SK-N-SH (cell line): ENCODE results near the gene TRH. TPM values are rescaled to one million over a fixed set of nuclear protein-coding genes. Genes with fewer than 3 reads are reported as not detected.

Experiments
- CTCF ChIA-PET: fragments of 300-600, 350-600 bp; formaldehyde crosslinking; extraction: SDS; loops from one replicate; lab custom pipeline; 2021; lab: Yijun Ruan, JAX
- POLR2A ChIA-PET: fragments of 350-600 bp; sonication (Branson Sonifier 250); formaldehyde crosslinking; extraction: SDS; loops from one replicate; lab custom pipeline; 2020; ENCODE audit warnings: antibody characterized with exemption, inconsistent platforms; lab: Yijun Ruan, JAX
- DNase-seq: peaks from one replicate; pipeline ENCODE4 v3.0.0; 2012
- H2AFZ ChIP-seq: fragments of 200-600 bp; sonication (generic); 2 replicates; pipeline ENCODE4 v1.8.1; 2016; ENCODE audit warnings: antibody characterized with exemption, mild to moderate bottlenecking, low read depth
- H3F3A ChIP-seq: fragments of 200-600 bp; sonication (generic); replicated peaks from 2 replicates; pipeline ENCODE3; 2016; ENCODE audit warnings: antibody characterized with exemption, mild to moderate bottlenecking; ENCODE audit not compliant: insufficient read depth
- H3K27ac ChIP-seq, 2 experiments: fragments of 200-500 bp in 1 of 2; fragments of 200-600 bp in 1 of 2; sonication (Bioruptor generic) in 1 of 2; sonication (generic), shearing (Covaris generic) in 1 of 2; 2 replicates each; pipeline versions ENCODE4 v1.5.1 to v1.6.1; 2014 to 2016; ENCODE audit warnings: low read depth in 2 of 2, inconsistent platforms in 1 of 2, low read length in 1 of 2, mild to moderate bottlenecking in 1 of 2, mixed read lengths in 1 of 2
- H3K27me3 ChIP-seq: fragments of 200-600 bp; sonication (generic), shearing (Covaris generic); 2 replicates; pipeline ENCODE4 v1.6.1; 2016; ENCODE audit warnings: mixed run types; ENCODE audit not compliant: insufficient read depth
- H3K36me3 ChIP-seq, 2 experiments: fragments of 200-500 bp in 1 of 2; fragments of 200-600 bp in 1 of 2; sonication (Bioruptor generic) in 1 of 2; sonication (generic) in 1 of 2; replicated peaks in 1 of 2; 2 replicates each; pipeline versions ENCODE3 to v1.5.1; 2014 to 2016; ENCODE audit warnings: low read length in 1 of 2, mild to moderate bottlenecking in 1 of 2; ENCODE audit not compliant: insufficient read depth in 2 of 2, control insufficient read depth in 1 of 2
- H3K4me1 ChIP-seq, 2 experiments: fragments of 200-500 bp in 1 of 2; fragments of 200-600 bp in 1 of 2; sonication (Bioruptor generic) in 1 of 2; sonication (generic), shearing (Covaris generic) in 1 of 2; 2 replicates each; pipeline versions ENCODE4 v1.5.1 to v1.6.1; 2014 to 2016; ENCODE audit warnings: low read depth in 1 of 2, low read length in 1 of 2, mixed run types in 1 of 2; ENCODE audit not compliant: insufficient read depth in 2 of 2, control insufficient read depth in 1 of 2
- H3K4me2 ChIP-seq: fragments of 200-600 bp; sonication (generic), shearing (Covaris generic); 2 replicates; pipeline ENCODE4 v1.6.1; 2017; ENCODE audit warnings: mixed run types
- H3K4me3 ChIP-seq, 2 experiments: fragments of 200-500 bp in 1 of 2; fragments of 200-600 bp in 1 of 2; sonication (Bioruptor generic) in 1 of 2; sonication (generic), shearing (Covaris generic) in 1 of 2; 2 replicates each; pipeline versions ENCODE4 v1.5.1 to v1.8.1; 2014 to 2016; ENCODE audit warnings: low read depth in 2 of 2, inconsistent platforms in 1 of 2, low read length in 1 of 2, mild to moderate bottlenecking in 1 of 2, mixed read lengths in 1 of 2, moderate library complexity in 1 of 2
- H3K79me2 ChIP-seq: fragments of 200-600 bp; sonication (generic); 2 replicates; pipeline ENCODE4 v1.8.1; 2017; ENCODE audit warnings: mild to moderate bottlenecking; ENCODE audit not compliant: insufficient read depth
- H3K9ac ChIP-seq: fragments of 200-600 bp; sonication (generic); 2 replicates; pipeline ENCODE4 v1.6.1; 2017; ENCODE audit warnings: mixed run types
- H3K9me2 ChIP-seq: fragments of 200-600 bp; sonication (generic); 2 replicates; pipeline ENCODE4 v1.6.1; 2017; ENCODE audit warnings: mixed run types
- H3K9me3 ChIP-seq: fragments of 200-600 bp; sonication (generic); 2 replicates; pipeline ENCODE4 v1.6.1; 2017; ENCODE audit warnings: mixed run types, mild to moderate bottlenecking, moderate library complexity
- H4K20me1 ChIP-seq: fragments of 200-600 bp; sonication (generic); 2 replicates; pipeline ENCODE4 v1.6.1; 2017; ENCODE audit warnings: mild to moderate bottlenecking, mixed run types; ENCODE audit not compliant: insufficient read depth
- CHD2 ChIP-seq: fragments of 150-350 bp; IDR thresholded peaks from 2 replicates; pipeline ENCODE4 v1.6.1; 2018; ENCODE audit warnings: low read length; ENCODE audit not compliant: partially characterized antibody
- ELF1 ChIP-seq: IDR thresholded peaks from 2 replicates; pipeline ENCODE4 v1.4.0; 2012
- FOXM1 ChIP-seq: IDR thresholded peaks from 2 replicates; pipeline ENCODE4 v1.4.0; 2012; ENCODE audit warnings: low read depth, mild to moderate bottlenecking
- GABPA ChIP-seq: IDR thresholded peaks from 2 replicates; pipeline ENCODE4 v1.4.0; 2012; ENCODE audit warnings: low read depth, mild to moderate bottlenecking
- GATA2 ChIP-seq: sonication (generic); formaldehyde crosslinking; IDR thresholded peaks from 2 replicates; pipeline ENCODE4 v1.5.0; 2020; ENCODE audit warnings: mild to moderate bottlenecking, missing genetic modification reagents
- JUND ChIP-seq: IDR thresholded peaks from 2 replicates; pipeline ENCODE4 v1.4.0; 2012
- NRF1 ChIP-seq: IDR thresholded peaks from 2 replicates; pipeline ENCODE4 v1.6.1; 2012; ENCODE audit warnings: low read depth, mild to moderate bottlenecking, low read length
- RAD21 ChIP-seq: IDR thresholded peaks from 2 replicates; pipeline ENCODE4 v1.6.1; 2012; ENCODE audit warnings: mild to moderate bottlenecking, low read length
- RCOR1 ChIP-seq: fragments of 150-350 bp; IDR thresholded peaks from 2 replicates; pipeline ENCODE4 v1.6.1; 2017; ENCODE audit warnings: antibody characterized with exemption, low read length
- SIN3A ChIP-seq: IDR thresholded peaks from 2 replicates; pipeline ENCODE4 v1.6.1; 2012; ENCODE audit warnings: low read depth, mild to moderate bottlenecking, low read length, moderate library complexity, borderline replicate concordance
- TEAD4 ChIP-seq: IDR thresholded peaks from 2 replicates; pipeline ENCODE4 v1.4.0; 2012; ENCODE audit warnings: mild to moderate bottlenecking, borderline replicate concordance; ENCODE audit not compliant: insufficient read depth
- WGBS: methylation state at CpG from one replicate; pipeline ENCODE4 v1.1.6; 2017; ENCODE audit warnings: low lambda C conversion rate; 5-methylcytosine and 5-hydroxymethylcytosine counted together
- polyA plus RNA-seq, 3 experiments: library from polyadenylated mRNA; depleted of rRNA; stranded (reverse); fragments of >200 nt; gene quantifications; 2 replicates each; pipeline ENCODE4 v1.2.3, GENCODE V29; 2012
- TF ChIP-seq, protein P1 (sequence below): IDR thresholded peaks from 2 replicates; pipeline ENCODE4 v1.4.0; 2012; ENCODE audit warnings: low read depth, borderline replicate concordance

The TRH gene
- polyA plus RNA-seq, 1 of the 3 experiments (the other 2 are of a cell fraction): not detected

DNA sequence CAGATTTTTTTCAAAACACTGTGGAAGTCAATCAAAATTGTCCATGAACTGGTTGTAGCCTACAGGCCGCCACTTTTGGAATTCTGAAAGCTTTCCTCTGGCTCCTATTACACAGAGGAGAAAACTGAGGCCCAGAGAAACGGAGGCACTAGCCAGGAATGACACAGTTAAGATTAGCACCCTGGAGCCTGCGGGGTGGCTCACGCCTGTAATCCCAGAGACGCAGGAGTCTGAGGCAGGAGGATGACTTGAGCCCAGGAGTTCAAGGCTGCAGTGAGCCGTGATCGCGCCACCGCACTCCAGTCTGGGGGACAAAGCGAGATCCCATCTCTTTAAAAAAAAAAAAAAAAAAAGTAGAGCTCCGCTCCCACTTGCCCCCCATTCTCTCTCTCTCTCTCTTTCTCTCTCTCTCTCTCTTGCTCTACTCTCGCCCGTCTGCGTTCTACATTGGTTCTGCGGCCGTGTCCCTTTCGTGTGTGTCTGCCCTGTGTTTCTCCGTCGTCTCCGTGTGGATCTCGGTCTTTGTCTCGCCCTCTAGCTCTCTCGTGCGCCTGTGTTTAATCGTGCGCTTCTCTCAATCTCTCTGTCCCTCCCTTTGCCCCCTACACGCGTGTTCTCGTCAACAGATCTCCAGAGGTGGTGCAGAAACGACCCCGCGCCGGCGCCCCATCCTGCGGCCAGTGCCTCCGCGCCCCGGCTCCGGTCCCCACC is 512 bp upstream of the TRH start:
- Histone ChIP-seq H3K9me3 (no peaks in the 10 kb centered on the region), H3K4me1 (peaks cover 0 to 6% of the 10 kb centered on the region in 2 experiments; a peak in 1 of 4 replicates), H3K27ac (no peak overlapping the region), H3K9ac (no peak overlapping the region), H3K4me2 (no peak overlapping the region), H2AFZ (no peak overlapping the region), H3K9me2 (no peaks in the 10 kb centered on the region), H3K36me3 (no peaks in the 10 kb centered on the region), H3F3A (no peaks in the 10 kb centered on the region), H4K20me1 (no peaks in the 10 kb centered on the region), H3K4me3 (no peak overlapping the region), H3K27me3 (peaks cover 57% of the 10 kb centered on the region), H3K79me2 (no peaks in the 10 kb centered on the region)
- ChIA-PET CTCF (interaction anchor here (1.0 to 2.8 kb wide), 2 partner anchors 29 to 31 kb away, joined by 3 to 14 read pairs; no protein-coding TSS in a partner anchor), POLR2A (no interaction called here)
- DNase-seq: no peak
- TF ChIP-seq ELF1 (no peak), CHD2 (no peak), NRF1 (no peak), RCOR1 (no peak), GABPA (no peak), GATA2 (CRISPR knock-in tag) (no peak), SIN3A (no peak)
- TF ChIP-seq, protein P1, sequence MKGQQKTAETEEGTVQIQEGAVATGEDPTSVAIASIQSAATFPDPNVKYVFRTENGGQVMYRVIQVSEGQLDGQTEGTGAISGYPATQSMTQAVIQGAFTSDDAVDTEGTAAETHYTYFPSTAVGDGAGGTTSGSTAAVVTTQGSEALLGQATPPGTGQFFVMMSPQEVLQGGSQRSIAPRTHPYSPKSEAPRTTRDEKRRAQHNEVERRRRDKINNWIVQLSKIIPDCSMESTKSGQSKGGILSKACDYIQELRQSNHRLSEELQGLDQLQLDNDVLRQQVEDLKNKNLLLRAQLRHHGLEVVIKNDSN: no peak
- WGBS: 52% methylated on average over 39 of the region's 39 CpGs

DNA sequence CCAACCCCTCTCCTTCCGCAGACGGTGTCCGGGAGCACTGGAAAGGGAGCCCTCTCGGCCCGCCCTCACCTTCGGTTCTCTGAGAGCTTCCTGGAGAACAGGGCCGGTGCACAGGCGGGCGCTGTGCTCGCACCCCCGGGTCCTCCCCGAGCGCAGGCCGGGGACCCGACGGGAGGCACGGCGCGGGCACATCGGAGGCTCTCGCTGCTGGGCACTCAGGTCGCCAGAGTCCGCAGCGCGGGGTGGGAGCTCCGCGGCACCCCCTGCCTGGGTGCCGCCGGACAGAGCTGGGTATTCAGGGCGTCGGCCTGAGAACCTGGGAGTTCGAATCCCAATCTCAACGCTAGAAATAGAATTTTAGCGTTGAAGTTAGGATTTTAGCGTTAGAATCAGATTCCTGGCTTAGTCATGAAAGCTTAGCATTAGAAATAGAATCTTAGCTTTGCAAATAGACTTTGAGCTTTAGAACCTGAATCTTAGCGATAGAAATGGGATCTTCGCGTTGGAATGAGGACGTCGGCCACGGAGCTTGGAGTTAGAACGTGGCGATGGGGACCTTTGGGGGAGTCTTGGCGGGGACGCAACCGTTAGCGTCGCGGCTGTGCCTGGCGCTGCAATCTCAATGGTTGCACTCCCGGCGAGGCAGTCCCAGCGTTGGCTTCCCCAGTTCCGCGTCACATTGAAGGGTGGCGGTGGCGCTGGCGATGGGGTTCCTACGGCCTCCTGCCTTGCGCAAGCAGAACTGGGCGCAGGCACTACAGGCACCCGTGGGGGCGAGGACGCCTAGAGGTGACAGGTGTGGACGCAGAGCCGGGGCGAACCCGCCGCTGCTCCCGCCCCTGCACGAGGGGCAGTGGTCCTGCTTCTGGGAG is 549 bp downstream of the TRH start:
- Histone ChIP-seq H4K20me1 (no peaks in the 10 kb centered on the region), H3K9me3 (no peaks in the 10 kb centered on the region), H3K4me1 (peaks cover 0 to 6% of the 10 kb centered on the region in 2 experiments; a peak in 1 of 4 replicates), H3K9me2 (no peaks in the 10 kb centered on the region), H3K36me3 (no peaks in the 10 kb centered on the region), H3K27me3 (peaks cover 59% of the 10 kb centered on the region), H3K4me2 (no peak overlapping the region), H3F3A (no peaks in the 10 kb centered on the region), H3K79me2 (no peaks in the 10 kb centered on the region), H3K27ac (no peak overlapping the region), H3K9ac (no peak overlapping the region), H2AFZ (no peak overlapping the region), H3K4me3 (peak overlapping the region in 1 of 2 experiments; percentile 10; a peak in 1 of 4 replicates)
- ChIA-PET CTCF (interaction anchor here (0.8 to 2.8 kb wide), 8 partner anchors 9 to 130 kb away, joined by 3 to 14 read pairs (median 4); no protein-coding TSS in a partner anchor), POLR2A (no interaction called here)
- peak; percentile 65 for DNase-seq
- 17% methylated on average over 43 of the region's 71 CpGs for WGBS
- TF ChIP-seq SIN3A (no peak), FOXM1 (no peak), CHD2 (no peak), JUND (no peak), RAD21 (no peak), RCOR1 (no peak), TEAD4 (no peak)
